Measurements from ENCODE around the gene ARHGEF28. TPM values are rescaled to one million over a fixed set of nuclear protein-coding genes. Genes with fewer than 3 reads are reported as not detected.

The ARHGEF28 gene
- polyA plus RNA-seq, 1 donor = 16.6 TPM

DNA sequence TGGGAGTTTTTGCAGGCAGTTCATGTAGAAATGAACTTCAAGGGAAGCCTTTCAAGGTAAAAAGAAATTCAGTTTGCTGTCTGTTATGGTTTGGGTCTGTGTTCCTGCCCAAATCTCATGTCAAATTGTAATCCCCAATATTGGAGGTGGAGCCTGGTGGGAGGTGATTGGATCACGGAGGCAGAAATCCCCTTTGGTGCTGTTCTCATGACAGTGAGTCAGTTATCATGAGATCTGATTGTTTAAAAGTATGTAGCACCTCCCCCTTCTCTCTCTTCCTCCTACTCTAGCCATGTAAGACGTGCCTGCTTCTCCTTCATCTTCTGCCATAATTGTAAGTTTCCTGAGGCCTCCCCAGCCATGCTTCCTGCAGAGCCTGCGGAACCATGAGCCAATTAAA lies 341.4 kb downstream of the ARHGEF28 start:
- H3K36me3 ChIP-seq (ENCODE audit: control insufficient read depth, insufficient read depth, low read length) = no peaks in the 10 kb centered on the region
- no peaks in the 10 kb centered on the region for H3K9me3 ChIP-seq (ENCODE audit: control insufficient read depth, low read depth, low read length)
- H3K27me3 ChIP-seq (ENCODE audit: control insufficient read depth, insufficient read depth, low read length) = no peaks in the 10 kb centered on the region
- no CpG with 5 or more reads among the region's 3 CpGs for WGBS (ENCODE audit: insufficient coverage, low lambda C conversion rate)
- no peak overlapping the region for H3K27ac ChIP-seq (ENCODE audit: low read length)
- DNase-seq = no peak
- H3K4me1 ChIP-seq (ENCODE audit: control insufficient read depth, insufficient read depth, low read length) = no peaks in the 10 kb centered on the region
- no peak overlapping the region for H3K4me3 ChIP-seq (ENCODE audit: low read length)

DNA sequence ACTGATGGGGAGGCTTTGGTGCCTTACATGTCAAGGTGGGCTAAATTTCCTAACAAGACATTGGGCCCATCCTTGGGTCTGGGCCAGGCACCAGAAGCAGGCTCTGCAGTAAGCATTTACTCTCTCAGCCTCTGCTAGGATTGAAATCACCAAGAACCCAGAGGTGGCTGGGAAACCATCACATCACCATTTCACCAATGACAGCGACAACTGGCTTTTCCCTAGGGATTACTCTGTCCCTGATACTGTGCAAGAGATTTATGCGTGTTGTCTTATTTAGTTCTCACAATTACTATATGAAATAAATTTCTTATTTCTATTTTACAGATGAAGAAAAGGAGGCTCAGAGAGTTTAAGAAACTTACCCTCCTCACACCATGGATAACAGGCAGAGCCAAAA lies 342.2 kb downstream of the ARHGEF28 start:
- DNase-seq = no peak
- Histone ChIP-seq H3K4me3 (ENCODE audit: low read length) (no peak overlapping the region), H3K9me3 (ENCODE audit: control insufficient read depth, low read depth, low read length) (no peaks in the 10 kb centered on the region), H3K27ac (ENCODE audit: low read length) (no peak overlapping the region), H3K27me3 (ENCODE audit: control insufficient read depth, insufficient read depth, low read length) (no peaks in the 10 kb centered on the region), H3K36me3 (ENCODE audit: control insufficient read depth, insufficient read depth, low read length) (no peaks in the 10 kb centered on the region), H3K4me1 (ENCODE audit: control insufficient read depth, insufficient read depth, low read length) (no peaks in the 10 kb centered on the region)
- WGBS (ENCODE audit: insufficient coverage, low lambda C conversion rate) = no CpG with 5 or more reads among the region's 2 CpGs

DNA sequence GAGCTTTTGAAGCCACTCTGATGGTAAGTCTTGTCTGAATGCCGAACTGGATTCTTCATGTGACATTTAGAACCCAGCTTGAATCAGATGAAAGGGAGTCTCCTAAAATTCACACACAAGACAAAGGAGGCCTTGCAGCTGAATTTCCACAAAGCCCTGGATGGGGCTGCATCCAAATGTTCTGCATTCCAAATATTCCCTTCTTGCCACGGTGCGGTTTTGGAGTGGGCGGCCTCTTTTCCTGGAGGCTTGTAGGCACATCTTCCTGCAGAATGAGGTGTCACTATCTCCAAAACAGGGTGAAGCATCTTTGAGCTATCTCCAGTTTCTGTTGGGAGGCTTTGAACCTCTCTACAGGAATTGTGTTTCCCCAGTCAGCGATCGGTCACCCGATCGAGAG lies 342.7 kb downstream of the ARHGEF28 start:
- Histone ChIP-seq H3K27me3 (ENCODE audit: control insufficient read depth, insufficient read depth, low read length) (no peaks in the 10 kb centered on the region), H3K9me3 (ENCODE audit: control insufficient read depth, low read depth, low read length) (no peaks in the 10 kb centered on the region), H3K4me3 (ENCODE audit: low read length) (no peak overlapping the region), H3K36me3 (ENCODE audit: control insufficient read depth, insufficient read depth, low read length) (no peaks in the 10 kb centered on the region), H3K27ac (ENCODE audit: low read length) (no peak overlapping the region), H3K4me1 (ENCODE audit: control insufficient read depth, insufficient read depth, low read length) (no peaks in the 10 kb centered on the region)
- 30% methylated on average over 4 of the region's 8 CpGs for WGBS (ENCODE audit: insufficient coverage, low lambda C conversion rate)
- DNase-seq = no peak

DNA sequence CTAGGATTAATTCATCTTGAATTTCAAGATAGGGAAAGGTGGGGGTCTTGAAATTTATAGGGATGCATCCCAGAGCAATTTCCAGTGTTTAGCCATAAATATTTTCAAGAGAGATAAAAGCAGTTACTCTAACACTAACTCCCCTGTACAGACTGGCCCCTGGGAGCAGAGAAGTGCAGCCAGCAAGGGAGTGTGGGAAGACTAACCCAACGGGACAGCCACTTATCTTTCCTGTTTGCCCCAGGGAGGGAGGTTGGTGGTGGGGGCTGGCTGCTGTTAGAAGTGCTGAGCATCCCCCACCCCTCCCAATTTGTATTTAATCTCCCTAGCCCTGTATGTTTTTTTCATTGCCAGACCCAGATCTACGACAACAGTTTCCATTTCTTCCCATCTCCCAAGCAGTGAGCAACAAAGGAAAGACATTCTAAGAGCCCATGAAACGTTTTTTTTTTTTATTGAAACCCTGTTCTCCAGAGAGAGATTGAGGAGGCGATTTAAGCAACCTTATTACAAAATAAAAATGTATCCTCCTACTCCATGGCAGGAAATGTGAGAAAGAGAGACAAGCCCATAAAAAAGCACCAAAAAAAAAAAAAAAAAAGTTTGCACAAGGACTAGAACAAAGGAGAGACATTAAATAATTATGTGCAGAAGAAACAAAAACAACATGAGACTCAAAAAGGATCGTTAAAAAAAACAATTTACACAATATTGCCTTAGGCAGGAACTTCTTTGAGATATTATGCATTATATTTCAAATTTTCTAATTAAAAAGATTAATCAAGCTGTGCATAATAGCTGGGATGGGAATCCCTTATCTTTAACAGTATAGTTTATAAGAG lies 343.4 kb downstream of the ARHGEF28 start:
- 52% methylated on average over 3 of the region's 5 CpGs for WGBS (ENCODE audit: insufficient coverage, low lambda C conversion rate)

DNA sequence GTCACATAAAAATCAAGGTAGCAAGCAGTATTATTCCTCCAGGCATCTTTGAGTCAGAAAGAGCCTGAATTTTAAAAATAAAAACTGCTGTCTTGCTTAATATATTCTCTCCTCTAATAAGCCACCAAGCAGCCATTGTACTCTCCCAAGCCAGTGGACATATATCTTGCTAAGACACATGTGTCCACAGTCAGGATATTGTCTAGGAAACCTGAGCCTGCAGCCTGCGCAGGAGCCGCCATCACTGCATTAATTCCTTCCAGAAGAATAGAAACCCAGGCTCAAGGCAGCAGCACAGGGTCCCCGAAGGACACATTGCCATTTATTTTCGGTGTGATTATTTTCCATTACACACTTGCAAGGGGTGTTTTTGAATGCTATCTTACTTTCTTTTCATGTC lies 345.3 kb downstream of the ARHGEF28 start:
- no CpG with 5 or more reads among the region's 4 CpGs for WGBS (ENCODE audit: insufficient coverage, low lambda C conversion rate)
- no peaks in the 10 kb centered on the region for H3K9me3 ChIP-seq (ENCODE audit: control insufficient read depth, low read depth, low read length)

More for the DNA sequence above, 343.4 kb downstream of the ARHGEF28 start:
- H3K9me3 ChIP-seq (ENCODE audit: control insufficient read depth, low read depth, low read length) = no peaks in the 10 kb centered on the region
- no peak for DNase-seq
- H3K36me3 ChIP-seq (ENCODE audit: control insufficient read depth, insufficient read depth, low read length) = no peaks in the 10 kb centered on the region
- no peak overlapping the region for H3K27ac ChIP-seq (ENCODE audit: low read length)
- H3K27me3 ChIP-seq (ENCODE audit: control insufficient read depth, insufficient read depth, low read length) = no peaks in the 10 kb centered on the region
- no peak overlapping the region for H3K4me3 ChIP-seq (ENCODE audit: low read length)
- no peaks in the 10 kb centered on the region for H3K4me1 ChIP-seq (ENCODE audit: control insufficient read depth, insufficient read depth, low read length)

DNA sequence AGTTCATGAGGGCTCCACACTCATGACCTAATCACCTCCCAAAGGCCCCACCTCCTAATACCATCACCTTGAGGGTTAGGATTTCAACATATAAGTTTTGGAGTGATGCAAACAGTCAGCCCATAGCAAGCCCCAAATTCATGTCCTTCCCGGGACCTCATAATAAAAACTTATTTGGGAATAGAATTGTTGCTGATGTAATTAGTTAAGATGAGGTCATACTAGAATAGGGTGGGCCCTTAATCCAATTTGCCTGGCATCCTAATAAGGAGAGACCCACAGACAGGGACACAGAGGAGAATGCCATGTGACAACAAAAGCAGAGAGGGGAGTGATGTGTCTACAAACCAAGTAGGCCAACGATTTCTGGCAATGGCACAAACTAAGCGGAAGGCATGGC lies 347.1 kb downstream of the ARHGEF28 start:
- no peaks in the 10 kb centered on the region for H3K4me1 ChIP-seq (ENCODE audit: control insufficient read depth, insufficient read depth, low read length)
- H3K36me3 ChIP-seq (ENCODE audit: control insufficient read depth, insufficient read depth, low read length) = no peaks in the 10 kb centered on the region
- DNase-seq = no peak
- no peaks in the 10 kb centered on the region for H3K9me3 ChIP-seq (ENCODE audit: control insufficient read depth, low read depth, low read length)
- no peak overlapping the region for H3K27ac ChIP-seq (ENCODE audit: low read length)
- no peak overlapping the region for H3K4me3 ChIP-seq (ENCODE audit: low read length)
- H3K27me3 ChIP-seq (ENCODE audit: control insufficient read depth, insufficient read depth, low read length) = no peaks in the 10 kb centered on the region
- whole genome bisulfite sequencing (ENCODE audit: insufficient coverage, low lambda C conversion rate) = 100% methylated on average over 1 of the region's 3 CpGs

More for the DNA sequence above, 345.3 kb downstream of the ARHGEF28 start:
- Histone ChIP-seq H3K4me1 (ENCODE audit: control insufficient read depth, insufficient read depth, low read length) (no peaks in the 10 kb centered on the region), H3K27me3 (ENCODE audit: control insufficient read depth, insufficient read depth, low read length) (no peaks in the 10 kb centered on the region), H3K27ac (ENCODE audit: low read length) (no peak overlapping the region), H3K4me3 (ENCODE audit: low read length) (no peak overlapping the region), H3K36me3 (ENCODE audit: control insufficient read depth, insufficient read depth, low read length) (no peaks in the 10 kb centered on the region)
- no peak for DNase-seq

DNA sequence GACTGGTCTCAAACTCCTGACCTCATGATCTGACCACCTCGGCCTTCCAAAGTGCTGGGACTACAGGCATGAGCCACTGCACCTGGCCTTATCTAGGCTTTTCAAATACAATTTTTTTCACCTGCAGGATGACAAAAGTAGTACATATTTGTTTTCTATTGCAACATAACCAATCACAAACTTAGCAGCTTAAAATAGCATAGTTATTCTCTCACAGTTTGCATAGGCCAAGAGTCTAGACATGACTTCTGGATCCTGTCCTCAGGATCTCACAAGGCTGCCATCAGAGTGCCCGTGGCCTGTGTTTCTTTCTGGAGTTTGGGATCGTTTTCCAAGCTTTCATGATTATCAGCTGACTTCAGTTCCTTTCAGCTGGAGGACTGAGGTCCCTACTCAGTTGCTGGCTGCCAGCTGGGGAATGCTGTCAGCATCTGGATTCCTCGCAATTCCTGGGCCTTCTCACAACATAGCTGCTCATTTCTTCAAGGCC lies 348.9 kb downstream of the ARHGEF28 start:
- WGBS (ENCODE audit: insufficient coverage, low lambda C conversion rate) = no CpG with 5 or more reads among the region's 4 CpGs

DNA sequence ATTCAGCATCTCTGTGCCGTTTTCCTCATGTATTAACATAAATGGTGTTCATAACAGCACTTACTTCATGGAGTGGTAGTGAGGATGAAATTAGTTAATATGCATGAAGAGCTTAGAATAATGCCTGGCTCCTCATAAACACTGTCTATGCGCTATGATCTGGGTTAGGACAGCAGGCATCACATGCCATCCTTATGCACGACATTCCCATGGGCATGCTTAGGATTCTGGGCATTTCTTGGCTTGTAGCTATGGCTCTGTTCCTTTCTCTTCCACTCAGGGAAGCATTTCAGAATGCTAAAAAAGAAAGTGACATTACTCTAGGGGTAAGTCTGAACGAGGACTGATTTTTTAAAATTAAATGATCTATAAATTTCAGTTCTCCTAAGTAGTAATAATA lies 349.8 kb downstream of the ARHGEF28 start:
- no CpG with 5 or more reads among the region's 4 CpGs for WGBS (ENCODE audit: insufficient coverage, low lambda C conversion rate)
- Histone ChIP-seq H3K9me3 (ENCODE audit: control insufficient read depth, low read depth, low read length) (no peaks in the 10 kb centered on the region), H3K27me3 (ENCODE audit: control insufficient read depth, insufficient read depth, low read length) (no peaks in the 10 kb centered on the region), H3K4me3 (ENCODE audit: low read length) (no peak overlapping the region), H3K4me1 (ENCODE audit: control insufficient read depth, insufficient read depth, low read length) (no peaks in the 10 kb centered on the region), H3K36me3 (ENCODE audit: control insufficient read depth, insufficient read depth, low read length) (no peaks in the 10 kb centered on the region), H3K27ac (ENCODE audit: low read length) (no peak overlapping the region)
- DNase-seq = no peak

More for the DNA sequence above, 348.9 kb downstream of the ARHGEF28 start:
- Histone ChIP-seq H3K4me1 (ENCODE audit: control insufficient read depth, insufficient read depth, low read length) (no peaks in the 10 kb centered on the region), H3K9me3 (ENCODE audit: control insufficient read depth, low read depth, low read length) (no peaks in the 10 kb centered on the region), H3K27me3 (ENCODE audit: control insufficient read depth, insufficient read depth, low read length) (no peaks in the 10 kb centered on the region), H3K27ac (ENCODE audit: low read length) (no peak overlapping the region), H3K36me3 (ENCODE audit: control insufficient read depth, insufficient read depth, low read length) (no peaks in the 10 kb centered on the region), H3K4me3 (ENCODE audit: low read length) (no peak overlapping the region)
- DNase-seq = no peak

DNA sequence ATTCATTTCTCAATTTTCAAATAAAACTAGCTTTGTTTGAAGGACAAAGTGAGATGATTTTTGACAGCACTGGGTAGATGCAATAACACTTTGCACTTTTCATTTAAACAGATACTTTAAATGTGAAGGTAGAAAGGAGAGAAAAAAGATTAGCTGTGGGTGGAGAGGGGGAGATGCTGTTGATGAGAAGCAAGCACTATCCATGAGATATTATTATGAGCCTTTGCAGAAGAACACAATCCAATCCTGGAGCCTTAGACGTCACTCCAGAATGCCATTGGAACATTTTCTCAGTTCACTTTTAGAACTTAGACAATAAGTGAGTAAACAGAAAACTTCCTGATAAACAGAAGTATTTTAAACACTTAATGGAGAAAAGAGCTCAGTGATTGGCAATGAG lies 351.1 kb downstream of the ARHGEF28 start:
- no peak for DNase-seq
- H3K9me3 ChIP-seq (ENCODE audit: control insufficient read depth, low read depth, low read length) = no peaks in the 10 kb centered on the region
- no peak overlapping the region for H3K27ac ChIP-seq (ENCODE audit: low read length)
- no peaks in the 10 kb centered on the region for H3K27me3 ChIP-seq (ENCODE audit: control insufficient read depth, insufficient read depth, low read length)
- WGBS (ENCODE audit: insufficient coverage, low lambda C conversion rate) = no CpG with 5 or more reads among the region's 1 CpG
- no peak overlapping the region for H3K4me3 ChIP-seq (ENCODE audit: low read length)
- H3K36me3 ChIP-seq (ENCODE audit: control insufficient read depth, insufficient read depth, low read length) = no peaks in the 10 kb centered on the region
- no peaks in the 10 kb centered on the region for H3K4me1 ChIP-seq (ENCODE audit: control insufficient read depth, insufficient read depth, low read length)

DNA sequence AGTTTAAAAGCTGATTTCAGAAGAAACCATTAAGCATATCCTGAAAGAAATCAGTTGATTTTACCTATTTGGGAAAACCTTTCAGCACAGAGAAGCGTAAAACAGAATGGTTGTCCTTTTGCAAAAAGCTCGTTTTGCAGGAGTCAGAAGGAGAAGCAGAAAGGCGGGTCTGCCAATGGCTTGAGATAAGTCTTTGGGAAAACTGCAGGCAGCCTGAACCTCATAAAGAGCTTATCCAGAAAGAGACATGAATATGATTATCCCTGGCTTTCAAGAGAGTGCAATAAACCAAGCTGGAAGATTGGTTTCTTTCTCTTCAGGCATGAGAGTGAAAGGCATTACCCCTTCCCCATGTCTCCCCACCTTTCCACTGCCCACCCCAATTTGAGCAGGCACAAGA lies 353.3 kb downstream of the ARHGEF28 start:
- no peaks in the 10 kb centered on the region for H3K4me1 ChIP-seq (ENCODE audit: control insufficient read depth, insufficient read depth, low read length)
- no CpG with 5 or more reads among the region's 3 CpGs for WGBS (ENCODE audit: insufficient coverage, low lambda C conversion rate)
- H3K27ac ChIP-seq (ENCODE audit: low read length) = no peak overlapping the region
- H3K27me3 ChIP-seq (ENCODE audit: control insufficient read depth, insufficient read depth, low read length) = no peaks in the 10 kb centered on the region
- DNase-seq = no peak
- no peak overlapping the region for H3K4me3 ChIP-seq (ENCODE audit: low read length)
- no peaks in the 10 kb centered on the region for H3K9me3 ChIP-seq (ENCODE audit: control insufficient read depth, low read depth, low read length)
- H3K36me3 ChIP-seq (ENCODE audit: control insufficient read depth, insufficient read depth, low read length) = no peaks in the 10 kb centered on the region

DNA sequence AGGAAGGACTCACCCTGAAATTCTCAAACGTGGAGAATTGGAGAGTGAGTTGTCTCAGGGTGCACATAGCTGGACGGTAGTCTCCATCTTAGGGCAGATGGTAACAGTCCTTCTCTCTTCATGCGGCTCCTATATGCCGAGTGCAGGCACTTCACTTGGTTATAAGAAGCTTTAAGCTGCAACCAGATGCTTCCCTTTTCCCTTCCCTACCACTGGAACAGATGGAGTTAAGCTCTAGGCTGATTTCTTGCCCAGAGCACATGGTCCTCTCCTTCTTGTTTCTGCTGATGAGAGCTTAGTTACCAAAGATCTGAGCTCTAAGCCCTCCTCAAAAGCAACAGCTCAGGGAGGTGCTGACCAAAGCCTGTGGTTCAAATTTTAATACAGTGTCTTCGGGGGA lies 355.7 kb downstream of the ARHGEF28 start:
- H3K4me1 ChIP-seq (ENCODE audit: control insufficient read depth, insufficient read depth, low read length) = no peaks in the 10 kb centered on the region
- H3K9me3 ChIP-seq (ENCODE audit: control insufficient read depth, low read depth, low read length) = no peaks in the 10 kb centered on the region
- no peaks in the 10 kb centered on the region for H3K27me3 ChIP-seq (ENCODE audit: control insufficient read depth, insufficient read depth, low read length)
- no peak for DNase-seq
- H3K36me3 ChIP-seq (ENCODE audit: control insufficient read depth, insufficient read depth, low read length) = no peaks in the 10 kb centered on the region
- no peak overlapping the region for H3K4me3 ChIP-seq (ENCODE audit: low read length)
- no peak overlapping the region for H3K27ac ChIP-seq (ENCODE audit: low read length)
- WGBS (ENCODE audit: insufficient coverage, low lambda C conversion rate) = no CpG with 5 or more reads among the region's 5 CpGs
